GM23338 (cell line): ENCODE measurements around the gene SPINK13. TPM values are rescaled to one million over a fixed set of nuclear protein-coding genes. Genes with fewer than 3 reads are reported as not detected.
A peak's percentile ranks its signal among the peaks of the same experiment; 100 is the strongest.

Source experiments
- ATAC-seq: fragments of 200-7000 bp; cut with Tn5 transposase; 3 replicates; pipeline ENCODE4 v1.9.1; 2020
- DNase-seq: peaks from one replicate; pipeline ENCODE4 v3.0.0-alpha.2; 2015; ENCODE audit warnings: low spot score
- H2AFZ ChIP-seq: fragments of 200-600 bp; sonication (generic); 2 replicates; pipeline ENCODE4 v1.8.0; 2016; ENCODE audit warnings: antibody characterized with exemption, mild to moderate bottlenecking, moderate library complexity
- H3F3A ChIP-seq: fragments of 200-600 bp; sonication (generic); replicated peaks from 2 replicates; pipeline ENCODE4 v1.8.0; 2017; ENCODE audit warnings: antibody characterized with exemption, mixed run types, low read depth
- H3K27ac ChIP-seq: fragments of 200-600 bp; sonication (generic); 2 replicates; pipeline ENCODE4 v1.6.1; 2016; ENCODE audit warnings: low read depth
- H3K27me3 ChIP-seq: fragments of 200-600 bp; sonication (generic); 2 replicates; pipeline ENCODE4 v1.8.0; 2016; ENCODE audit warnings: mild to moderate bottlenecking, mixed run types, moderate library complexity; ENCODE audit not compliant: insufficient read depth
- H3K36me3 ChIP-seq: fragments of 200-600 bp; sonication (generic); 2 replicates; pipeline ENCODE4 v1.8.0; 2016; ENCODE audit warnings: mild to moderate bottlenecking; ENCODE audit not compliant: insufficient read depth
- H3K4me1 ChIP-seq: fragments of 200-600 bp; sonication (generic); 2 replicates; pipeline ENCODE4 v1.8.0; 2016; ENCODE audit warnings: mild to moderate bottlenecking, moderate library complexity; ENCODE audit not compliant: insufficient read depth
- H3K4me2 ChIP-seq: fragments of 200-600 bp; sonication (generic); 2 replicates; pipeline ENCODE4 v1.7.1; 2017; ENCODE audit warnings: mixed run types
- H3K4me3 ChIP-seq: fragments of 200-600 bp; sonication (generic); 2 replicates; pipeline ENCODE4 v1.6.1; 2016; ENCODE audit warnings: mixed run types
- H3K79me2 ChIP-seq: fragments of 200-600 bp; sonication (generic); replicated peaks from 2 replicates; pipeline ENCODE4 v1.8.0; 2017; ENCODE audit warnings: mild to moderate bottlenecking; ENCODE audit not compliant: insufficient read depth
- H3K9me2 ChIP-seq: fragments of 200-600 bp; sonication (generic); 2 replicates; pipeline ENCODE4 v1.8.0; 2017; ENCODE audit not compliant: insufficient read depth
- H4K20me1 ChIP-seq: fragments of 200-600 bp; sonication (generic); replicated peaks from 2 replicates; pipeline ENCODE4 v1.8.0; 2017; ENCODE audit warnings: mild to moderate bottlenecking; ENCODE audit not compliant: insufficient read depth
- H3K27ac Mint-ChIP-seq: 2 replicates; pipeline ENCODE4 v1.8.0; 2020; ENCODE audit warnings: inconsistent platforms, mild to moderate bottlenecking, moderate library complexity, mixed read lengths
- H3K27me3 Mint-ChIP-seq: 3 replicates; pipeline ENCODE4 v1.8.0; 2022; ENCODE audit warnings: low read depth, mild to moderate bottlenecking, moderate library complexity, mixed read lengths, inconsistent platforms; ENCODE audit not compliant: insufficient read depth, poor library complexity
- H3K36me3 Mint-ChIP-seq: 3 replicates; pipeline ENCODE4 v1.8.0; 2021; ENCODE audit warnings: low read depth, mild to moderate bottlenecking, inconsistent platforms, moderate library complexity, mixed read lengths
- H3K4me1 Mint-ChIP-seq: 3 replicates; pipeline ENCODE4 v1.8.0; 2020; ENCODE audit warnings: mild to moderate bottlenecking, inconsistent platforms, mixed read lengths
- H3K4me3 Mint-ChIP-seq: 3 replicates; pipeline ENCODE4 v1.8.0; 2021; ENCODE audit warnings: moderate library complexity, mild to moderate bottlenecking, inconsistent platforms, mixed read lengths
- H3K9me3 Mint-ChIP-seq: 3 replicates; pipeline ENCODE4 v1.8.0; 2020; ENCODE audit warnings: moderate library complexity, mild to moderate bottlenecking, inconsistent platforms, mixed read lengths
- CTCF ChIP-seq, 2 experiments: fragments of 200-600 bp in 1 of 2; sonication (generic) in 1 of 2; conservative IDR thresholded peaks; 2 replicates each; pipeline versions ENCODE4 v1.5.1 to v1.6.1; 2016 to 2017; ENCODE audit warnings: antibody characterized with exemption in 2 of 2, low read depth in 2 of 2, mild to moderate bottlenecking in 2 of 2, moderate library complexity in 1 of 2
- EZH2 ChIP-seq: fragments of 200-600 bp; sonication (generic); IDR thresholded peaks from one replicate; pipeline ENCODE4 v1.8.0; 2017; ENCODE audit warnings: antibody characterized with exemption, mild to moderate bottlenecking, low read depth; ENCODE audit not compliant: unreplicated experiment
- EZH2phosphoT487 ChIP-seq: fragments of 200-600 bp; sonication (generic); IDR thresholded peaks from one replicate; pipeline ENCODE4 v1.8.1; 2018; ENCODE audit warnings: antibody characterized with exemption; ENCODE audit not compliant: unreplicated experiment
- JUNB ChIP-seq: IDR thresholded peaks from one replicate; pipeline ENCODE4 v1.6.1; 2016; ENCODE audit warnings: antibody characterized with exemption; ENCODE audit not compliant: unreplicated experiment
- ZNF114 ChIP-seq: fragments of 250-450 bp; sonication (Bioruptor Pico); IDR thresholded peaks from 2 replicates; pipeline ENCODE4 v1.5.0; 2020; ENCODE audit warnings: mild to moderate bottlenecking, moderate library complexity
- ZNF331 ChIP-seq: fragments of 250-450 bp; sonication (Bioruptor Pico); IDR thresholded peaks from 2 replicates; pipeline ENCODE4 v1.5.0; 2020; ENCODE audit warnings: low read depth, mild to moderate bottlenecking, moderate library complexity
- ZNF462 ChIP-seq: fragments of 250-450 bp; sonication (Bioruptor Pico); IDR thresholded peaks from 2 replicates; pipeline ENCODE4 v1.5.0; 2020; ENCODE audit warnings: mild to moderate bottlenecking, moderate library complexity
- polyA plus RNA-seq: library from polyadenylated mRNA; unstranded; fragments of >200 nt; fragmentation: Nextera tagmentation; extraction: Ambion mirVana; gene quantifications from 2 replicates; pipeline ENCODE4 v1.2.1, GENCODE V29; 2016
- total RNA-seq: library from RNA; depleted of rRNA; stranded (reverse); fragments of >200 nt; shearing (Covaris generic); gene quantifications from 2 replicates; pipeline ENCODE4 v1.2.3, GENCODE V29; 2014

Gene SPINK13
- total and polyA plus RNA-seq, 2 experiments from 2014 or later, result not detected

GRCh38 chr5:148259288-148259687 lies 9.3 kb upstream of the SPINK13 start:
- H3K27ac ChIP-seq, result no peak overlapping the region
- H3K36me3 ChIP-seq, result no peaks in the 10 kb centered on the region
- Mint-ChIP-seq H3K27me3 (no peaks in the 10 kb centered on the region), H3K9me3 (peaks cover 12% of the 10 kb centered on the region), H3K4me1 (no peaks in the 10 kb centered on the region), H3K27ac (no peak overlapping the region), H3K36me3 (no peaks in the 10 kb centered on the region), H3K4me3 (no peak overlapping the region)
- no peak for TF ChIP-seq ZNF114 (CRISPR knock-in tag)
- TF ChIP-seq CTCF (conservative IDR thresholded peaks at IDR 0.05; ENCODE audit: low read depth in 2 of 2), result peak in 1 of 2 experiments; percentile 46; a peak in 2 of 4 replicates
- H3K27me3 ChIP-seq, result no peaks in the 10 kb centered on the region
- no peaks in the 10 kb centered on the region for H4K20me1 ChIP-seq
- H3K79me2 ChIP-seq, result no peaks in the 10 kb centered on the region
- no peak overlapping the region for H3K4me2 ChIP-seq
- H3F3A ChIP-seq, result no peaks in the 10 kb centered on the region
- no peaks in the 10 kb centered on the region; the same call in 1 of the 2 replicates for H3K9me2 ChIP-seq
- no peak overlapping the region for H3K4me3 ChIP-seq
- H2AFZ ChIP-seq, result no peak overlapping the region
- DNase-seq (peak; percentile 8), ATAC-seq (no peak)
- no peaks in the 10 kb centered on the region for H3K4me1 ChIP-seq

- ATAC-seq (no peak), DNase-seq (no peak)
- no peaks in the 10 kb centered on the region for H4K20me1 ChIP-seq
- H3K27ac Mint-ChIP-seq, result no peak overlapping the region
- no peaks in the 10 kb centered on the region for H3K79me2 ChIP-seq
- no peaks in the 10 kb centered on the region; the same call in 1 of the 2 replicates for H3K9me2 ChIP-seq
- H3K27me3 Mint-ChIP-seq, result no peaks in the 10 kb centered on the region
- no peaks in the 10 kb centered on the region for H3K4me1 Mint-ChIP-seq
- H3K9me3 Mint-ChIP-seq, result peaks cover 12% of the 10 kb centered on the region
- no peaks in the 10 kb centered on the region for H3K36me3 ChIP-seq
- H3K27ac ChIP-seq, result no peak overlapping the region
- no peaks in the 10 kb centered on the region for H3F3A ChIP-seq
- TF ChIP-seq ZNF331 (CRISPR knock-in tag) (no peak), EZH2 (no peak), ZNF462 (no peak), EZH2phosphoT487 (no peak), JUNB (no peak), ZNF114 (CRISPR knock-in tag) (no peak)
- no peak overlapping the region for H3K4me3 ChIP-seq
- 0 out of 2 replicates have a peak overlapping the region, but pooled peaks have one; percentile 11 for H2AFZ ChIP-seq
- no peaks in the 10 kb centered on the region for H3K4me1 ChIP-seq
- H3K27me3 ChIP-seq, result no peaks in the 10 kb centered on the region
- no peak overlapping the region for H3K4me2 ChIP-seq
- no peak overlapping the region for H3K4me3 Mint-ChIP-seq
- no peaks in the 10 kb centered on the region for H3K36me3 Mint-ChIP-seq
These were observed 7.4 kb upstream of the SPINK13 start for GRCh38 chr5:148261221-148261620.
